PC-3 (cell line): Measurements from ENCODE around the gene GADD45G. TPM values are rescaled to one million over a fixed set of nuclear protein-coding genes. Genes with fewer than 3 reads are reported as not detected.

Experiments used
- ATAC-seq: fragments of 200-7000 bp; cut with Tn5 transposase; 2 replicates; pipeline ENCODE4 v1.9.1; 2020; ENCODE audit warnings: mild to moderate bottlenecking, moderate library complexity
- BruUV-seq: library from RNA; stranded (reverse); fragments of 400-500 nt; replicated peaks from 2 replicates; lab custom pipeline; 2021; lab: Mats Ljungman, UMichigan
- CTCF ChIA-PET: fragments of 300-600 bp; sonication (Branson Sonifier 250); formaldehyde crosslinking; loops from one replicate; lab custom pipeline; 2022; ENCODE audit warnings: antibody characterized with exemption; lab: Charles Lee
- POLR2A ChIA-PET: fragments of 300-600 bp; sonication (Branson Sonifier 250); formaldehyde crosslinking; loops from one replicate; lab custom pipeline; 2022; ENCODE audit warnings: antibody characterized with exemption; ENCODE audit not compliant: unreplicated experiment; lab: Charles Lee
- DNase-seq: peaks from one replicate; pipeline ENCODE4 v3.0.0-alpha.2; 2015
- H2AFZ ChIP-seq: fragments of 300-600 bp; sonication (generic); 2 replicates; pipeline ENCODE4 v1.6.0; 2016; ENCODE audit warnings: antibody characterized with exemption, low read length
- H3F3A ChIP-seq: fragments of 300-600 bp; sonication (generic); one replicate; pipeline ENCODE4 v1.6.0; 2017; ENCODE audit warnings: antibody characterized with exemption, low read length, control low read depth, mild to moderate bottlenecking; ENCODE audit not compliant: unreplicated experiment
- H3K27ac ChIP-seq: fragments of 300-600 bp; sonication (generic); 2 replicates; pipeline ENCODE4 v1.5.1; 2016; ENCODE audit warnings: mild to moderate bottlenecking, low read length
- H3K27me3 ChIP-seq: fragments of 300-600 bp; sonication (generic); 2 replicates; pipeline ENCODE4 v1.6.1; 2016; ENCODE audit warnings: low read length, mixed read lengths
- H3K36me3 ChIP-seq: fragments of 300-600 bp; sonication (generic); 2 replicates; pipeline ENCODE4 v1.6.1; 2016; ENCODE audit warnings: low read depth, mixed run types, low read length, mixed read lengths
- H3K4me1 ChIP-seq: fragments of 300-600 bp; sonication (generic); 2 replicates; pipeline ENCODE4 v1.5.1; 2016; ENCODE audit warnings: low read length; ENCODE audit not compliant: insufficient read depth
- H3K4me2 ChIP-seq: fragments of 300-600 bp; sonication (generic); 2 replicates; pipeline ENCODE4 v1.6.0; 2016; ENCODE audit warnings: low read length
- H3K4me3 ChIP-seq: fragments of 300-600 bp; sonication (generic); 2 replicates; pipeline ENCODE4 v1.5.1; 2016; ENCODE audit warnings: mild to moderate bottlenecking, low read length, mixed read lengths
- H3K79me2 ChIP-seq: fragments of 300-600 bp; sonication (generic); 2 replicates; pipeline ENCODE4 v1.6.1; 2017; ENCODE audit warnings: low read length, mixed read lengths
- H3K9ac ChIP-seq: fragments of 300-600 bp; sonication (generic); 2 replicates; pipeline ENCODE4 v1.6.0; 2016; ENCODE audit warnings: mild to moderate bottlenecking, low read length
- H3K9me2 ChIP-seq: fragments of 300-600 bp; sonication (generic); replicated peaks from 2 replicates; pipeline ENCODE4 v1.6.1; 2016; ENCODE audit warnings: mixed run types, low read length, mixed read lengths
- H3K9me3 ChIP-seq: fragments of 300-600 bp; sonication (generic); 2 replicates; pipeline ENCODE4 v1.6.1; 2016; ENCODE audit warnings: low read length, mixed read lengths
- H4K20me1 ChIP-seq: fragments of 300-600 bp; sonication (generic); 2 replicates; pipeline ENCODE4 v1.6.1; 2016; ENCODE audit warnings: low read length, mixed read lengths
- CTCF ChIP-seq: fragments of 300-600 bp; sonication (generic); conservative IDR thresholded peaks from 2 replicates; pipeline ENCODE4 v1.5.1; 2017; ENCODE audit warnings: antibody characterized with exemption, low read depth, mild to moderate bottlenecking, low read length
- EZH2 ChIP-seq: fragments of 300-600 bp; sonication (generic); IDR thresholded peaks from one replicate; pipeline ENCODE4 v1.6.1; 2017; ENCODE audit warnings: antibody characterized with exemption, mild to moderate bottlenecking, low read length; ENCODE audit not compliant: unreplicated experiment
- EZH2phosphoT487 ChIP-seq: fragments of 300-600 bp; sonication (generic); IDR thresholded peaks from 2 replicates; pipeline ENCODE4 v1.6.1; 2018; ENCODE audit warnings: mild to moderate bottlenecking, antibody characterized with exemption, low read length, borderline replicate concordance
- intact Hi-C: fragments of 100-400 bp; cut with micrococcal nuclease; formaldehyde crosslinking; loops from 2 replicates; pipeline ENCODE4 v1.9.0; 2023
- total RNA-seq: library from RNA; depleted of rRNA; stranded (reverse); fragments of >200 nt; gene quantifications from 2 replicates; pipeline ENCODE4 v1.2.3, GENCODE V29; 2014

Gene GADD45G
- total RNA-seq, 1 experiment from 2014 or later: 2.1 TPM

- BruUV-seq: no TSS peak
- ATAC-seq (no peak), DNase-seq (no peak)
- H3K79me2 ChIP-seq: no peaks in the 10 kb centered on the region
- no peak for TF ChIP-seq CTCF
- TF ChIP-seq EZH2: no peak
- TF ChIP-seq EZH2phosphoT487: no peak
- H3K27me3 ChIP-seq: peaks cover 27% of the 10 kb centered on the region
- H4K20me1 ChIP-seq: no peaks in the 10 kb centered on the region
- H3F3A ChIP-seq: no peaks in the 10 kb centered on the region
- no peaks in the 10 kb centered on the region for H3K36me3 ChIP-seq
- no peak overlapping the region for H3K4me3 ChIP-seq
- H3K9me3 ChIP-seq: no peaks in the 10 kb centered on the region
- no peaks in the 10 kb centered on the region for H3K9me2 ChIP-seq
- intact Hi-C loops: no loop called here
- ChIA-PET CTCF (no interaction called here), POLR2A (no interaction called here)
- H3K4me2 ChIP-seq: no peak overlapping the region
- no peak overlapping the region for H3K9ac ChIP-seq
- no peak overlapping the region for H3K27ac ChIP-seq
- H3K4me1 ChIP-seq: no peaks in the 10 kb centered on the region
- H2AFZ ChIP-seq: no peak overlapping the region
These were observed 10.8 kb downstream of the GADD45G start for GRCh38 chr9:89615661-89616060.

- ATAC-seq: no peak
- DNase-seq: no peak
- Histone ChIP-seq H3K36me3 (no peaks in the 10 kb centered on the region), H3K4me1 (no peaks in the 10 kb centered on the region), H3K9me3 (no peaks in the 10 kb centered on the region), H3K9ac (no peak overlapping the region), H3F3A (no peaks in the 10 kb centered on the region), H3K27me3 (peaks cover 26% of the 10 kb centered on the region), H3K9me2 (no peaks in the 10 kb centered on the region), H3K79me2 (no peaks in the 10 kb centered on the region), H3K4me2 (no peak overlapping the region), H3K4me3 (no peak overlapping the region), H4K20me1 (no peaks in the 10 kb centered on the region), H3K27ac (no peak overlapping the region), H2AFZ (no peak overlapping the region)
- intact Hi-C loops: no loop called here
- ChIA-PET POLR2A (no interaction called here), CTCF (no interaction called here)
- no TSS peak for BruUV-seq
- TF ChIP-seq CTCF (no peak), EZH2 (no peak), EZH2phosphoT487 (no peak)
These were observed 11.6 kb downstream of the GADD45G start for GRCh38 chr9:89616411-89616810.

- H3K9me2 ChIP-seq: no peaks in the 10 kb centered on the region
- no peak for DNase-seq
- H3K9me3 ChIP-seq: no peaks in the 10 kb centered on the region
- peaks cover 21% of the 10 kb centered on the region for H3K27me3 ChIP-seq
- no peak overlapping the region for H3K4me3 ChIP-seq
- intact Hi-C loops: no loop called here
- no peak overlapping the region for H3K27ac ChIP-seq
- no peaks in the 10 kb centered on the region for H3K4me1 ChIP-seq
- H3K79me2 ChIP-seq: no peaks in the 10 kb centered on the region
- ATAC-seq: no peak
- POLR2A ChIA-PET: no interaction called here
- no peak overlapping the region for H2AFZ ChIP-seq
- no peak overlapping the region for H3K9ac ChIP-seq
- H4K20me1 ChIP-seq: no peaks in the 10 kb centered on the region
- CTCF ChIA-PET: no interaction called here
- no peak overlapping the region for H3K4me2 ChIP-seq
- no TSS peak for BruUV-seq
- TF ChIP-seq CTCF: no peak
- no peak for TF ChIP-seq EZH2phosphoT487
- TF ChIP-seq EZH2: no peak
- H3F3A ChIP-seq: no peaks in the 10 kb centered on the region
- no peaks in the 10 kb centered on the region for H3K36me3 ChIP-seq
These were observed 13.2 kb downstream of the GADD45G start for GRCh38 chr9:89617978-89618377.
